B cell (primary cell): ENCODE measurements around the gene PCBP3. TPM values are rescaled to one million over a fixed set of nuclear protein-coding genes. Genes with fewer than 3 reads are reported as not detected.

Experiments used
- ATAC-seq: fragments of 200-7000 bp; cut with Tn5 transposase; one replicate; pipeline ENCODE4 v1.10.0; 2021; ENCODE audit warnings: low read depth, mild to moderate bottlenecking, moderate number of reproducible peaks, moderate library complexity
- CTCF ChIA-PET: fragments of 350-600 bp; sonication (Branson Sonifier 250); formaldehyde crosslinking; loops from one replicate; lab custom pipeline; 2021; ENCODE audit warnings: antibody characterized with exemption, inconsistent platforms; lab: Charles Lee
- POLR2A ChIA-PET: fragments of 350-600 bp; sonication (Branson Sonifier 250); formaldehyde crosslinking; loops from one replicate; lab custom pipeline; 2021; ENCODE audit warnings: antibody characterized with exemption; lab: Charles Lee
- DNase-seq: peaks from one replicate; pipeline ENCODE4 v3.0.0; 2013
- H2AFZ ChIP-seq: 2 replicates; pipeline ENCODE4 v1.6.1; 2012; ENCODE audit warnings: mild to moderate bottlenecking, low read depth, low read length; ENCODE audit not compliant: insufficient read depth, poor library complexity, severe bottlenecking
- H3K27ac ChIP-seq, 2 donors: 1 replicate in 1 of 2; 2 replicates in 1 of 2; pipeline ENCODE4 v1.5.1; 2012 to 2013; ENCODE audit warnings: low read length in 2 of 2, mild to moderate bottlenecking in 2 of 2, moderate library complexity in 1 of 2
- H3K27me3 ChIP-seq, 4 experiments: fragments of 200-600 bp in 1 of 4; sonication (generic) in 1 of 4; replicated peaks in 1 of 4; 1 replicate in 2 of 4; 2 replicates in 2 of 4; pipeline versions ENCODE4 v1.6.1 to v1.7.0; 2013 to 2016; ENCODE audit warnings: low read length in 3 of 4, mild to moderate bottlenecking in 2 of 4, mixed read lengths in 1 of 4, moderate library complexity in 1 of 4; ENCODE audit not compliant: insufficient read depth in 4 of 4, control insufficient read depth in 3 of 4; ENCODE audit errors: control extremely low read depth in 1 of 4
- H3K36me3 ChIP-seq, 2 experiments: replicated peaks in 1 of 2; 1 replicate in 1 of 2; 2 replicates in 1 of 2; pipeline versions ENCODE4 v1.6.1 to v1.7.1; 2013; ENCODE audit warnings: low read length in 1 of 2; ENCODE audit not compliant: insufficient read depth in 2 of 2, control insufficient read depth in 1 of 2; ENCODE audit errors: control extremely low read depth in 1 of 2, extremely low read depth in 1 of 2
- H3K4me1 ChIP-seq, 2 donors: fragments of 200-600 bp in 1 of 2; sonication (generic) in 1 of 2; 1 replicate in 1 of 2; 2 replicates in 1 of 2; pipeline versions ENCODE4 v1.5.1 to v1.6.1; 2013 to 2017; ENCODE audit warnings: low read length in 2 of 2; ENCODE audit not compliant: control insufficient read depth in 2 of 2, insufficient read depth in 2 of 2
- H3K4me2 ChIP-seq: replicated peaks from 2 replicates; pipeline ENCODE3; 2012; ENCODE audit warnings: mild to moderate bottlenecking, low read depth, low read length; ENCODE audit not compliant: poor library complexity, severe bottlenecking
- H3K4me3 ChIP-seq, 5 experiments: fragments of 200-600 bp in 1 of 5; sonication (generic) in 1 of 5; 1 replicate in 3 of 5; 2 replicates in 2 of 5; pipeline versions ENCODE4 v1.5.1 to v1.7.0; 2011 to 2016; ENCODE audit warnings: low read length in 4 of 5, mild to moderate bottlenecking in 4 of 5, low read depth in 2 of 5, control low read depth in 1 of 5, moderate library complexity in 1 of 5; ENCODE audit not compliant: insufficient read depth in 1 of 5; ENCODE audit errors: control extremely low read depth in 1 of 5, extremely low read depth in 1 of 5
- H3K79me2 ChIP-seq: fragments of 200-600 bp; sonication (generic); one replicate; pipeline ENCODE4 v1.6.0; 2016; ENCODE audit warnings: low read length; ENCODE audit not compliant: control insufficient read depth, insufficient read depth
- H3K9ac ChIP-seq: fragments of 200-600 bp; sonication (generic); 2 replicates; pipeline ENCODE4 v1.6.1; 2017; ENCODE audit warnings: mild to moderate bottlenecking, low read length, moderate library complexity
- H3K9me3 ChIP-seq, 3 donors: one replicate each; pipeline versions ENCODE4 v1.6.1 to v1.7.1; 2013; ENCODE audit warnings: low read length in 2 of 3; ENCODE audit not compliant: control insufficient read depth in 2 of 3, insufficient read depth in 1 of 3; ENCODE audit errors: control extremely low read depth in 1 of 3
- H4K20me1 ChIP-seq: 2 replicates; pipeline ENCODE4 v1.6.0; 2012; ENCODE audit warnings: mild to moderate bottlenecking, low read length; ENCODE audit not compliant: insufficient read depth, control insufficient read depth, poor library complexity, severe bottlenecking
- H3K27ac Mint-ChIP-seq: one replicate; pipeline ENCODE4 v1.8.0; 2021; ENCODE audit warnings: mixed read lengths
- H3K27me3 Mint-ChIP-seq: one replicate; pipeline ENCODE4 v1.8.0; 2021; ENCODE audit warnings: mixed read lengths
- H3K4me1 Mint-ChIP-seq: one replicate; pipeline ENCODE4 v1.8.0; 2021; ENCODE audit warnings: mixed read lengths
- H3K4me3 Mint-ChIP-seq: one replicate; pipeline ENCODE4 v1.8.0; 2021; ENCODE audit warnings: mixed read lengths
- H3K9me3 Mint-ChIP-seq: one replicate; pipeline ENCODE4 v1.8.0; 2022; ENCODE audit warnings: mixed read lengths; ENCODE audit not compliant: insufficient read depth
- EZH2 ChIP-seq: IDR thresholded peaks from 2 replicates; pipeline ENCODE4 v1.6.1; 2012; ENCODE audit warnings: borderline replicate concordance, low read depth, mild to moderate bottlenecking, moderate library complexity, low read length; ENCODE audit not compliant: insufficient read depth, poor library complexity, severe bottlenecking
- WGBS: methylation state at CpG from one replicate; pipeline ENCODE4 v1.1.5; 2013; ENCODE audit warnings: missing lambda C conversion rate; ENCODE audit not compliant: insufficient coverage; 5-methylcytosine and 5-hydroxymethylcytosine counted together
- intact Hi-C: fragments of 100-400 bp; cut with micrococcal nuclease; formaldehyde crosslinking; loops from one replicate; pipeline ENCODE4 v1.10.0; 2022
- polyA plus RNA-seq: library from polyadenylated mRNA; depleted of rRNA; stranded (reverse); fragments of >200 nt; gene quantifications from 2 replicates; pipeline ENCODE4 v1.2.3, GENCODE V29; 2012
- total RNA-seq, 2 donors: library from RNA; stranded (reverse); fragments of 120-200 nt in 1 of 2; gene quantifications; 1 replicate in 1 of 2; 2 replicates in 1 of 2; pipeline versions ENCODE4 v1.2.3 to v1.2.4, GENCODE V29; 2013 to 2022
- TF ChIP-seq, protein P1 (sequence below): fragments of 200-600 bp; IDR thresholded peaks from one replicate; pipeline ENCODE4 v1.8.0; 2022; ENCODE audit warnings: antibody characterized with exemption, mild to moderate bottlenecking

The PCBP3 gene
- total and polyA plus RNA-seq, 2 donors (not counting 1 experiment from before 2014, with no cell fraction given): 0.45 to 2.7 TPM

DNA sequence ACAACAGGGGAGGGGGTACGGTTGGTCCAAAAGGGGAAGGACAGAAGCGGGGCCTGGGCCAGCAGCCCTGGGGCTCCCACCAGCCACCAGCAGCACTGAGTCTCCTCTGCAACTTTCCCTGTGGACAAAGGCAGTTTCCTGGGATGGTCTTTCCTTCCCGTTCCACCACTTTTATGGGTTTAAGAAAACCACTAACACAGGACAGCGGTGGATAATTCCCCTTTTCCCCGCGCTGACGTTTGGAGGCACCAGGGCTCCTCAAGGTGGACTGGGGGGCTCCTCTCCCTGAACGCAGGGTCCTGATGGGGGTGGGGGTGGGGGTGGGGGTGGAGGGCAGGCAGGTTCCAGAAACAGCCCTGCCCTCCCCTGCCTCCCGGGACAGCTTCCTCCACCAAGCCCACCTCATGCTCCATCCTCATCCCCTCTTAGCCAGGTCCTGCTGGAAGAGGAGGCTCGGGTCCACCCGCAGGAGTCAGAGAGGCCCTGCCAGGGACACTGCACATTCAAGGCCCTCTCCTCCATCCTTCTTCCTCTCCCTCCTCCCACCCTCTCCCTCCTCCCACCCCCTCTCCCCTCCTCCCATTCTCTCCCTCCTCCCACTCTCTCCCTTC, 333.3 kb downstream of the PCBP3 start:
- Mint-ChIP-seq H3K9me3 (no peaks in the 10 kb centered on the region), H3K27me3 (peaks cover 31% of the 10 kb centered on the region), H3K27ac (no peak overlapping the region), H3K4me1 (peaks cover 10% of the 10 kb centered on the region), H3K4me3 (no peak overlapping the region)
- no peak for DNase-seq
- TF ChIP-seq, protein P1, sequence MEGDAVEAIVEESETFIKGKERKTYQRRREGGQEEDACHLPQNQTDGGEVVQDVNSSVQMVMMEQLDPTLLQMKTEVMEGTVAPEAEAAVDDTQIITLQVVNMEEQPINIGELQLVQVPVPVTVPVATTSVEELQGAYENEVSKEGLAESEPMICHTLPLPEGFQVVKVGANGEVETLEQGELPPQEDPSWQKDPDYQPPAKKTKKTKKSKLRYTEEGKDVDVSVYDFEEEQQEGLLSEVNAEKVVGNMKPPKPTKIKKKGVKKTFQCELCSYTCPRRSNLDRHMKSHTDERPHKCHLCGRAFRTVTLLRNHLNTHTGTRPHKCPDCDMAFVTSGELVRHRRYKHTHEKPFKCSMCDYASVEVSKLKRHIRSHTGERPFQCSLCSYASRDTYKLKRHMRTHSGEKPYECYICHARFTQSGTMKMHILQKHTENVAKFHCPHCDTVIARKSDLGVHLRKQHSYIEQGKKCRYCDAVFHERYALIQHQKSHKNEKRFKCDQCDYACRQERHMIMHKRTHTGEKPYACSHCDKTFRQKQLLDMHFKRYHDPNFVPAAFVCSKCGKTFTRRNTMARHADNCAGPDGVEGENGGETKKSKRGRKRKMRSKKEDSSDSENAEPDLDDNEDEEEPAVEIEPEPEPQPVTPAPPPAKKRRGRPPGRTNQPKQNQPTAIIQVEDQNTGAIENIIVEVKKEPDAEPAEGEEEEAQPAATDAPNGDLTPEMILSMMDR: no peak
- TF ChIP-seq EZH2: no peak
- no peak overlapping the region for H2AFZ ChIP-seq
- intact Hi-C loops: no loop called here
- no peak overlapping the region for H3K4me3 ChIP-seq
- no peak overlapping the region for H3K27ac ChIP-seq
- no peaks in the 10 kb centered on the region for H4K20me1 ChIP-seq
- H3K79me2 ChIP-seq: no peaks in the 10 kb centered on the region
- H3K9me3 ChIP-seq: peaks cover 0 to 14% (median 0%) of the 10 kb centered on the region in 3 donors
- no peak overlapping the region for H3K4me2 ChIP-seq
- ChIA-PET CTCF (no interaction called here), POLR2A (no interaction called here)
- H3K36me3 ChIP-seq: no peaks in the 10 kb centered on the region
- ATAC-seq: no peak
- H3K27me3 ChIP-seq: peaks cover 0 to 72% (median 27%) of the 10 kb centered on the region in 4 experiments
- H3K9ac ChIP-seq: no peak overlapping the region
- 51% methylated on average over 5 of the region's 11 CpGs for WGBS
- H3K4me1 ChIP-seq: peaks cover 40 to 45% of the 10 kb centered on the region in 2 donors

GRCh38 chr21:45977396-45977795, 333.9 kb downstream of the PCBP3 start:
- no peak for DNase-seq
- H3K27ac Mint-ChIP-seq: no peak overlapping the region
- peaks cover 0 to 73% (median 25%) of the 10 kb centered on the region in 4 experiments for H3K27me3 ChIP-seq
- no peaks in the 10 kb centered on the region for H3K36me3 ChIP-seq
- H3K9me3 ChIP-seq: peaks cover 0 to 17% (median 0%) of the 10 kb centered on the region in 3 donors
- no peaks in the 10 kb centered on the region for H4K20me1 ChIP-seq
- peaks cover 13% of the 10 kb centered on the region for H3K4me1 Mint-ChIP-seq
- peaks cover 42 to 46% of the 10 kb centered on the region in 2 donors for H3K4me1 ChIP-seq
- 50% methylated on average over 2 of the region's 5 CpGs for WGBS
- CTCF ChIA-PET: no interaction called here
- no peak overlapping the region for H3K9ac ChIP-seq
- POLR2A ChIA-PET: no interaction called here
- intact Hi-C loops: no loop called here
- H3K27me3 Mint-ChIP-seq: peaks cover 31% of the 10 kb centered on the region
- no peaks in the 10 kb centered on the region for H3K9me3 Mint-ChIP-seq
- H3K4me2 ChIP-seq: no peak overlapping the region
- H3K79me2 ChIP-seq: no peaks in the 10 kb centered on the region
- H2AFZ ChIP-seq: no peak overlapping the region
- H3K4me3 ChIP-seq: no peak overlapping the region
- no peak overlapping the region for H3K4me3 Mint-ChIP-seq
- TF ChIP-seq, protein P1: no peak
- TF ChIP-seq EZH2: no peak
- H3K27ac ChIP-seq: no peak overlapping the region
- no peak for ATAC-seq
